Measurements from ENCODE around the gene FRMD1.

DNA sequence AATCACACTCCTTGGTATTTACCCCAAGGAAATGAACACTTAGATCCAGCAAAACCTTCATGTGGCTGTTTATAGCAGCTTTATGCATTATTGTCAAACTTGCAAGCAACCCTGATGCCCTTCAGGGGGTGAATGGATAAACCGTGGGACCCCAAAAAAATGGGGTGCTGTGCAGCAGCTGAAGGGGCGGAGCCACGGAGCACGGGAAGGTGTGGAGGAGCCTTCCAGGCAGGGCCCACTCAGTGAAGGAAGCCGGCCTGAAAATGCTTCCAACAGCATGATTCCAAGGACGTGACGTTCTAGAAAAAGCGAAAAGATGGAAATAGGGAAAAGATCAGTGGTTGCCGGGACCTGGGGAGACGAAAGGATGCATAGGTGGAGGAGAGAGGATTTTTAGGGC lies 25.6 kb upstream of the FRMD1 start:
- TF ChIP-seq CTCF (IDR thresholded peaks at IDR 0.05), result no peak
- no peak for TF ChIP-seq POLR2A (IDR thresholded peaks at IDR 0.05)
